ENCODE measurements around the gene TAOK1.

TAOK1 gene

DNA sequence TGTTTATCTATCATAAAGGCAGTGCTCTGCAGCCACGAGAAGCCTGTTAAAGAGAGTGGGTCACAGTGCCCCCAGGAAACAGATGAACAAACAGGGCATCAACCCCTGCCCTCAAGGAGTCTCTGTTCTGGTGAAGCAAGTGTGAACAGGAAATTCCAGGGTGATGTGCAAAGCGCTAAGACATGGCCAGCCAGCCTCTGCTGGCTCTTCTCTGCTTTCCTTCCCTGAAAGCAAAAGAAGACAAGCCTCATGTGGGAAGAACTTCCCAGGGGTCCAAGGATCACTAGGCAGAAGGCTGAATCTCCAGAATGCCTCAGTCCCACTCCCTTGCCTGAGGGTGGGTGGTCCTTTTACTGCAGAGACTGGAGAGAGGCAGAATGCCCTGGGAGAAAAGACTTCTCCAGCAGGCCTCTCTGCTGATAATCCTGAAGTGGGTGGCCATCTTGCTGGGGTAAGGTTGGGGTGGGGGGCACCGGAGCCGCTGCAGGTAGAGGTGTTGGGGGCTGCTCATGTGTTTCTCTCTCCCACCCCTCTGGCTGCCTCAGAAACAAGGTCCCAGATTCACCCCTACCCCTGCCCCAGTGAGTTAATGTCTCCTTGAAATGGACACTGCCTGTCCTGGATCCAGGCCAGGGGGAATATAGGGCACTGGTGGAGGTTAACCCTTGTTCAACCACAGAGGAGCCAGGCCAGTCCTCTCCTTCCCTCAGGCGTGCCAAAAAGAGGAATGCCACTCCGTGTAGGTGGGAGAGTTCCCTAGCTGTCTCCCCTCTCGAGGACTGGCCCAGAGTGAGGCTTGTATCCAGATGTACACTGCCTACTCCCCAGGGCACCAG, 205.2 kb downstream of the TAOK1 start:
- peaks cover 3% of the 10 kb centered on the region; the same call in 1 of the 2 replicates for H3K79me2 ChIP-seq (ENCODE audit: insufficient read depth, low read length)
- H4K20me1 ChIP-seq (ENCODE audit: insufficient read depth, low read length, poor library complexity, severe bottlenecking), result no peaks in the 10 kb centered on the region
- no peaks in the 10 kb centered on the region for H3K9me2 ChIP-seq (replicated peaks; ENCODE audit: low read depth, low read length)
- no peak overlapping the region for H3K9ac ChIP-seq (ENCODE audit: low read depth, low read length, poor library complexity, severe bottlenecking)
- no peak overlapping the region for H3K4me2 ChIP-seq (ENCODE audit: low read depth, low read length, poor library complexity, severe bottlenecking)
- H3K27me3 ChIP-seq (ENCODE audit: insufficient read depth, low read length, poor library complexity, severe bottlenecking), result no peaks in the 10 kb centered on the region
- H3K4me3 ChIP-seq (ENCODE audit: low read length, poor library complexity, severe bottlenecking), result no peak overlapping the region
- no peaks in the 10 kb centered on the region for H3K36me3 ChIP-seq (ENCODE audit: insufficient read depth, low read length)
- TF ChIP-seq, protein P1, sequence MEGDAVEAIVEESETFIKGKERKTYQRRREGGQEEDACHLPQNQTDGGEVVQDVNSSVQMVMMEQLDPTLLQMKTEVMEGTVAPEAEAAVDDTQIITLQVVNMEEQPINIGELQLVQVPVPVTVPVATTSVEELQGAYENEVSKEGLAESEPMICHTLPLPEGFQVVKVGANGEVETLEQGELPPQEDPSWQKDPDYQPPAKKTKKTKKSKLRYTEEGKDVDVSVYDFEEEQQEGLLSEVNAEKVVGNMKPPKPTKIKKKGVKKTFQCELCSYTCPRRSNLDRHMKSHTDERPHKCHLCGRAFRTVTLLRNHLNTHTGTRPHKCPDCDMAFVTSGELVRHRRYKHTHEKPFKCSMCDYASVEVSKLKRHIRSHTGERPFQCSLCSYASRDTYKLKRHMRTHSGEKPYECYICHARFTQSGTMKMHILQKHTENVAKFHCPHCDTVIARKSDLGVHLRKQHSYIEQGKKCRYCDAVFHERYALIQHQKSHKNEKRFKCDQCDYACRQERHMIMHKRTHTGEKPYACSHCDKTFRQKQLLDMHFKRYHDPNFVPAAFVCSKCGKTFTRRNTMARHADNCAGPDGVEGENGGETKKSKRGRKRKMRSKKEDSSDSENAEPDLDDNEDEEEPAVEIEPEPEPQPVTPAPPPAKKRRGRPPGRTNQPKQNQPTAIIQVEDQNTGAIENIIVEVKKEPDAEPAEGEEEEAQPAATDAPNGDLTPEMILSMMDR (conservative IDR thresholded peaks at IDR 0.05; ENCODE audit: low read length), result no peak
- TF ChIP-seq EZH2phosphoT487 (IDR thresholded peaks at IDR 0.05; ENCODE audit: borderline replicate concordance), result no peak
- H3F3A ChIP-seq (ENCODE audit: low read depth), result no peaks in the 10 kb centered on the region
- no peaks in the 10 kb centered on the region for H3K9me3 ChIP-seq (ENCODE audit: insufficient read depth, low read depth, low read length)
- peaks cover 26% of the 10 kb centered on the region for H3K4me1 ChIP-seq (ENCODE audit: insufficient read depth, low read length, poor library complexity, severe bottlenecking)
- H2AFZ ChIP-seq (ENCODE audit: low read length), result no peak overlapping the region

DNA sequence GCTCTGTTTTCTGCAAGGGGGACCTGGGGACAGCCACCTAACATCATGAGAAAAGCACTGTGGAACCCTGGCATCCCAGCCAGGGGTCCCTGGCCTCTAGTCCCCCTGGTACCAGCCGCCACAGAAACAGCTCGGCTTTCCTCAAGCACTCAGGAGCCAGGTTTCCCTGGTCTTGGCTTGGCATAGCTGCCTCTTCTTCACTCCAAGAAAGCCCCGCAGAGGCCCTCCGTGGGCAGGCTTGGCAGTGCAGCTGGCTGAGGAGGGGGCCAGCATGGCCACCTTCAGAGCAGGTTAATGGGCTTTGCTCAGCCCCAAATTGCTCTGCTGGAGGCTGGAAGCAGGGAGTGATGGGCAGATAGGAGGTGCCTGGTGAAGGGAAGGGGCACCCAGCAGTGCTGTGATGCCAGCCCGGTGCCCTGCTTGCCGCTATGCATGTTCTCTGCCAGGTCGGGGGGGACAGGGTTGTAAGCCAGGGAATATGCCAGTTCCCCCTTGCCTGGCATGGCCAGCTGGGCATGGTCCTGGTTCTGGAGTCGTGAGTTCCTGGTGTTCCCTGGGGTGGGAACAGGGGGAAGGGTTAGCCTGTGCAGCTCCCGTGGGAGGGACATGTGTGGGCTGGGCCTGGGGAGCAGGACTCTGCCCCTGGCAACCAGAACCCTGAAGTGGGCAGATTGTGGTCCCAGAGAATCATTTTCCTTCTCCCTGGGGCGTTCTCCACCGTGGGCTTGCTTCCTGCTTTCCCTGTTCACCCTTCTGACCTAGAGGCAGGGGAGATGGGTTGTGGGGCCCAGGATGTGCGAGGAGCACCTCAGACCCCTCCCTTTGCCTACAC, 206.0 kb downstream of the TAOK1 start:
- no peaks in the 10 kb centered on the region for H3F3A ChIP-seq (ENCODE audit: low read depth)
- no peaks in the 10 kb centered on the region for H3K36me3 ChIP-seq (ENCODE audit: insufficient read depth, low read length)
- no peaks in the 10 kb centered on the region for H3K9me2 ChIP-seq (replicated peaks; ENCODE audit: low read depth, low read length)
- no peak overlapping the region for H2AFZ ChIP-seq (ENCODE audit: low read length)
- no peaks in the 10 kb centered on the region for H3K27me3 ChIP-seq (ENCODE audit: insufficient read depth, low read length, poor library complexity, severe bottlenecking)
- H3K9me3 ChIP-seq (ENCODE audit: insufficient read depth, low read depth, low read length), result no peaks in the 10 kb centered on the region
- no peaks in the 10 kb centered on the region for H3K79me2 ChIP-seq (ENCODE audit: insufficient read depth, low read length)
- no peak overlapping the region for H3K9ac ChIP-seq (ENCODE audit: low read depth, low read length, poor library complexity, severe bottlenecking)
- TF ChIP-seq, protein P1 (conservative IDR thresholded peaks at IDR 0.05; ENCODE audit: low read length), result no peak
- TF ChIP-seq EZH2phosphoT487 (IDR thresholded peaks at IDR 0.05; ENCODE audit: borderline replicate concordance), result no peak
- no peak overlapping the region for H3K4me2 ChIP-seq (ENCODE audit: low read depth, low read length, poor library complexity, severe bottlenecking)
- no peaks in the 10 kb centered on the region for H4K20me1 ChIP-seq (ENCODE audit: insufficient read depth, low read length, poor library complexity, severe bottlenecking)
- no peak overlapping the region for H3K4me3 ChIP-seq (ENCODE audit: low read length, poor library complexity, severe bottlenecking)
- peaks cover 20% of the 10 kb centered on the region for H3K4me1 ChIP-seq (ENCODE audit: insufficient read depth, low read length, poor library complexity, severe bottlenecking)

DNA sequence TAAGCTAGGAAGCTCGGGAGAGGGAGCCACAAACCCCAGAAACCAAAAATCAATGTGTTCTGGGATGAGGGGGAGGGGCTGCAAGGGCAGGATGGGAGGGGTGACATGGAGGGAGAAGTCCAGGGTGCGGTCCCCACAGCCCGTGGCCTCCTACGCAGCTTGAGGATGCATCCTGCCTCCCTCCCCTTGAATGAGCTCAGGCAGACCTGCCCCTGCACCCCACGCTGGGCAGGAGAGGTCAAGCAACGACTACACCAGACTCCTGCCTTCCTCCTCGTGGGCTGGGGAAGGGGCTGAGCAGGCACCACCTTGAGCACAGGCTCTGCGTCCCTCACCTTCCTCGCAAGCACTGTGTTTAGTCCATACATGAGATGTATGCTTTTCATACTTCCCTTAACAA, 206.6 kb downstream of the TAOK1 start:
- H3K27me3 ChIP-seq (ENCODE audit: insufficient read depth, low read length, poor library complexity, severe bottlenecking), result no peaks in the 10 kb centered on the region
- no peak overlapping the region for H2AFZ ChIP-seq (ENCODE audit: low read length)
- TF ChIP-seq EZH2phosphoT487 (IDR thresholded peaks at IDR 0.05; ENCODE audit: borderline replicate concordance), result no peak
- TF ChIP-seq, protein P1 (conservative IDR thresholded peaks at IDR 0.05; ENCODE audit: low read length), result no peak
- H3K4me3 ChIP-seq (ENCODE audit: low read length, poor library complexity, severe bottlenecking), result no peak overlapping the region
- no peaks in the 10 kb centered on the region for H3F3A ChIP-seq (ENCODE audit: low read depth)
- no peaks in the 10 kb centered on the region for H3K9me3 ChIP-seq (ENCODE audit: insufficient read depth, low read depth, low read length)
- H3K9me2 ChIP-seq (replicated peaks; ENCODE audit: low read depth, low read length), result no peaks in the 10 kb centered on the region
- H3K4me2 ChIP-seq (ENCODE audit: low read depth, low read length, poor library complexity, severe bottlenecking), result no peak overlapping the region
- no peaks in the 10 kb centered on the region for H3K36me3 ChIP-seq (ENCODE audit: insufficient read depth, low read length)
- no peaks in the 10 kb centered on the region for H3K79me2 ChIP-seq (ENCODE audit: insufficient read depth, low read length)
- peaks cover 15% of the 10 kb centered on the region for H3K4me1 ChIP-seq (ENCODE audit: insufficient read depth, low read length, poor library complexity, severe bottlenecking)
- H4K20me1 ChIP-seq (ENCODE audit: insufficient read depth, low read length, poor library complexity, severe bottlenecking), result no peaks in the 10 kb centered on the region
- H3K9ac ChIP-seq (ENCODE audit: low read depth, low read length, poor library complexity, severe bottlenecking), result no peak overlapping the region
